GM12873 (cell line): ENCODE results near the gene RBFOX1.

Source experiments
- CTCF ChIP-seq: IDR thresholded peaks from 2 replicates; pipeline ENCODE4 v1.5.1; 2012; ENCODE audit warnings: low read depth, mild to moderate bottlenecking, moderate library complexity, low read length, control low read depth; ENCODE audit not compliant: insufficient read depth; ENCODE audit errors: missing control alignments

The RBFOX1 gene

GRCh38 chr16:7317982-7318381 is 14.7 kb upstream of the RBFOX1 start:
- no peak for TF ChIP-seq CTCF

DNA sequence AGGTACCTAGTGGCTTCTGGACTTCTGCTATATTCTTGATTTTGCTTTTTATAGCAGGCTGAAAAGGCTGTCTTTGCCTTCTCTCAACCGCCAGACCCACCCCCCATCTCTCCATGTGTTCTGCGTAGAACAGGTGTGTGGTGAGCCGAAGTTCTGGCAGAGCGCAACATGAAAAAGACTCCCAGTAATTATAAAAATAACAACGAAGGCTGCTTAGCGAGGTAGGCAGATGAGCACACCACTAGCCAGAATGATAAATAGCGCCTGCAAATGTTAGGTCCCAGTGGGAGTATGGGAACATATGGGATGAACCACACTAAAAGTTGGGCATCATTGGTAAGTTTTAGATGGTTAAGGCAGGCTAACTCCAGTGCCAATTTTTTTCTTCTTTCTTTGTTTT is 14.0 kb upstream of the RBFOX1 start:
- no peak for TF ChIP-seq CTCF

DNA sequence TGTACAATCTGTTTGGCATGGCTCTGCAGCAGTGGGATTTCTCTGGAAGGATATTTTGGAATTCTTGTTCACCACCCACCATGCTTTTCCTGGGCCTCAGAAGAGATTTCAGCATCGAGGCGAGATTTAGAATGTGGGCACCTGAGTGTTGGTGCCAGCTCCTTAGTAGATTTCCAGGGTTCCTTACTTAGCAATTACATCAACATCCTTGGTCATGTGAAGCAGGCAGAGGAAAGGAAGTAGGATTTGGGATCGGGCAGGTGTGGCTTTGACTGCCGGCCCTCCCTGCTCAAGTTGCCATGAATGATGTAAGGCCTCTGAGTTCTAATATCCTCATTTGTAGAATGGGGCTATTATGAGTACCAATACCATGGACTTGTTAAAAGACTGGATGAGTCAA is 13.1 kb upstream of the RBFOX1 start:
- no peak for TF ChIP-seq CTCF

DNA sequence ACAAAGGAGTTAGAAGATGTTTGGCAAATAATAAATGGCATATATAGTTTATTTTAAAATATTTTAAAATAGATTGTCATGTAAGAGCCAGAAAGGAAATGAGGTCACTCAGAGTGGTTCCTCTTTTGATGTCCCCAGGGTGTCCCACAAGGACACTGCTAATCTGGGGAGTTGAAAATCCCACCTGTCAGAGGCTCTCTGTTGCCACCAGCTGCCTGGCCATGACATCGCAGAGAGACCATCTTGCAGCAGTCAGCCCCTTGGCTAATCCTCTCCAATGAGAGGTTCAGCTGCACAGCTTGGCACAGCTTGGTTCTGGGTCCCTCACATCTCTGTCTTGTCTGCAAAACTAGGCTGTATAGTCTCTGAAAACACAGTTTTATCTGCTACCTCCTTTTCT is 11.0 kb upstream of the RBFOX1 start:
- TF ChIP-seq CTCF: no peak

- no peak for TF ChIP-seq CTCF
Measured at GRCh38 chr16:7324321-7324720, 8.3 kb upstream of the RBFOX1 start.

- TF ChIP-seq CTCF: no peak
Measured at GRCh38 chr16:7325834-7326233, 6.8 kb upstream of the RBFOX1 start.

- TF ChIP-seq CTCF: no peak
Measured at GRCh38 chr16:7330709-7331108, 1.9 kb upstream of the RBFOX1 start.

DNA sequence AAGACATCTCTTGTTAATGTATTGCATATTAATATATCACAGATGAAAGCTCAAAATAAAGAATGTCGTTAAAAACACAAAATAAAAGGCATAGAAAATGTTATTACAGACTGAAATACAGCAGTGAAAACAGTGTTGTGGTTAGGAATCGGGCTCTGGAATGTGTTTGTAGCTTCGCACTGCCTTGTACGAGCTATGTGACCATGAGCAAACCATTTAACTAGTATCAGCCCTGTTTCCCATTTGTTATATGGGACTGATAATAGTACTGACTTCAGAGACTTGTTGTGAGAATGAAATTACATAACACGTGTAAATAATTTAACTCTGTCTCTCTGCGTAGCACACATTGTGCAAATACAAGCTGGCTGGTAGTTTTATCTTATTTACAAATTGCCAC is 648 bp upstream of the RBFOX1 start:
- TF ChIP-seq CTCF: no peak
